ENCODE measurements around the gene MYH16.
A peak's percentile ranks its signal among the peaks of the same experiment; 100 is the strongest.
"Not testable (repeated sequence)": the region's sequence is repeated elsewhere in the genome, so short reads cannot be mapped to it uniquely, and the experiment has no call there.

Gene MYH16

GRCh38 chr7:99312316-99313203 is 39.9 kb downstream of the MYH16 start:
- Histone ChIP-seq H3K27ac (ENCODE audit: low read depth, low read length) (no peak overlapping the region), H3K9me3 (ENCODE audit: control insufficient read depth in 5 of 5, low read length in 5 of 5) (peaks cover 7 to 19% (median 9%) of the 10 kb centered on the region in 5 donors), H3K4me3 (ENCODE audit: low read depth in 1 of 5, low read length in 5 of 5) (peak overlapping the region in 1 of 5 donors; percentile 24), H3K36me3 (ENCODE audit: control insufficient read depth in 5 of 5, insufficient read depth in 5 of 5, low read length in 5 of 5) (no peaks in the 10 kb centered on the region), H3K4me1 (ENCODE audit: control insufficient read depth in 5 of 5, insufficient read depth in 5 of 5, low read length in 5 of 5) (peaks cover 0 to 9% (median 0%) of the 10 kb centered on the region in 5 donors), H3K27me3 (ENCODE audit: control insufficient read depth in 5 of 5, insufficient read depth in 4 of 5, low read length in 5 of 5) (no peaks in the 10 kb centered on the region), H3K9ac (ENCODE audit: low read length in 5 of 5) (peak overlapping the region in 1 of 5 donors; percentile 52)

GRCh38 chr7:99313204-99313573 is 40.5 kb downstream of the MYH16 start:
- peak overlapping the region in 1 of 5 donors; percentile 52 for H3K9ac ChIP-seq (ENCODE audit: low read length in 5 of 5)
- peaks cover 0 to 9% (median 0%) of the 10 kb centered on the region in 5 donors for H3K4me1 ChIP-seq (ENCODE audit: control insufficient read depth in 5 of 5, insufficient read depth in 5 of 5, low read length in 5 of 5)
- no peak overlapping the region for H3K27ac ChIP-seq (ENCODE audit: low read depth, low read length)
- H3K9me3 ChIP-seq (ENCODE audit: control insufficient read depth in 5 of 5, low read length in 5 of 5), result peaks cover 7 to 19% (median 9%) of the 10 kb centered on the region in 5 donors
- no peaks in the 10 kb centered on the region for H3K27me3 ChIP-seq (ENCODE audit: control insufficient read depth in 5 of 5, insufficient read depth in 4 of 5, low read length in 5 of 5)
- H3K36me3 ChIP-seq (ENCODE audit: control insufficient read depth in 5 of 5, insufficient read depth in 5 of 5, low read length in 5 of 5), result no peaks in the 10 kb centered on the region
- peak overlapping the region in 1 of 5 donors; percentile 24 for H3K4me3 ChIP-seq (ENCODE audit: low read depth in 1 of 5, low read length in 5 of 5)

GRCh38 chr7:99314504-99314903 is 41.9 kb downstream of the MYH16 start:
- Histone ChIP-seq H3K4me1 (ENCODE audit: control insufficient read depth in 5 of 5, insufficient read depth in 5 of 5, low read length in 5 of 5) (peaks cover 0 to 9% (median 0%) of the 10 kb centered on the region in 5 donors), H3K9me3 (ENCODE audit: control insufficient read depth in 5 of 5, low read length in 5 of 5) (peaks cover 7 to 12% (median 8%) of the 10 kb centered on the region in 5 donors), H3K9ac (ENCODE audit: low read length in 5 of 5) (no peak overlapping the region), H3K27ac (ENCODE audit: low read depth, low read length) (no peak overlapping the region), H3K27me3 (ENCODE audit: control insufficient read depth in 5 of 5, insufficient read depth in 4 of 5, low read length in 5 of 5) (no peaks in the 10 kb centered on the region), H3K36me3 (ENCODE audit: control insufficient read depth in 5 of 5, insufficient read depth in 5 of 5, low read length in 5 of 5) (no peaks in the 10 kb centered on the region), H3K4me3 (ENCODE audit: low read depth in 1 of 5, low read length in 5 of 5) (no peak overlapping the region)

GRCh38 chr7:99320371-99320770 is 47.7 kb downstream of the MYH16 start:
- Histone ChIP-seq H3K4me1 (ENCODE audit: control insufficient read depth in 5 of 5, insufficient read depth in 5 of 5, low read length in 5 of 5) (peaks cover 0 to 8% (median 7%) of the 10 kb centered on the region in 5 donors), H3K27me3 (ENCODE audit: control insufficient read depth in 5 of 5, insufficient read depth in 4 of 5, low read length in 5 of 5) (no peaks in the 10 kb centered on the region), H3K36me3 (ENCODE audit: control insufficient read depth in 5 of 5, insufficient read depth in 5 of 5, low read length in 5 of 5) (no peaks in the 10 kb centered on the region), H3K9ac (ENCODE audit: low read length in 5 of 5) (peak overlapping the region in 2 of 5 donors; percentile 23 to 39), H3K4me3 (ENCODE audit: low read depth in 1 of 5, low read length in 5 of 5) (no peak overlapping the region), H3K27ac (ENCODE audit: low read depth, low read length) (no peak overlapping the region), H3K9me3 (ENCODE audit: control insufficient read depth in 5 of 5, low read length in 5 of 5) (no peaks in the 10 kb centered on the region)

- H3K4me1 ChIP-seq (ENCODE audit: control insufficient read depth in 5 of 5, insufficient read depth in 5 of 5, low read length in 5 of 5), result peaks cover 4 to 27% (median 25%) of the 10 kb centered on the region in 5 donors
- H3K27me3 ChIP-seq (ENCODE audit: control insufficient read depth in 5 of 5, insufficient read depth in 4 of 5, low read length in 5 of 5); H3K36me3 ChIP-seq (ENCODE audit: control insufficient read depth in 5 of 5, insufficient read depth in 5 of 5, low read length in 5 of 5); H3K9ac ChIP-seq (ENCODE audit: low read length in 5 of 5); H3K4me3 ChIP-seq (ENCODE audit: low read depth in 1 of 5, low read length in 5 of 5); H3K9me3 ChIP-seq (ENCODE audit: control insufficient read depth in 5 of 5, low read length in 5 of 5); H3K27ac ChIP-seq (ENCODE audit: low read depth, low read length): not testable (repeated sequence)
Observed at GRCh38 chr7:99322659-99323058, 50.0 kb downstream of the MYH16 start.

- Histone ChIP-seq H3K36me3 (ENCODE audit: control insufficient read depth in 5 of 5, insufficient read depth in 5 of 5, low read length in 5 of 5) (no peaks in the 10 kb centered on the region), H3K27me3 (ENCODE audit: control insufficient read depth in 5 of 5, insufficient read depth in 4 of 5, low read length in 5 of 5) (no peaks in the 10 kb centered on the region), H3K4me1 (ENCODE audit: control insufficient read depth in 5 of 5, insufficient read depth in 5 of 5, low read length in 5 of 5) (peaks cover 4 to 33% (median 31%) of the 10 kb centered on the region in 5 donors), H3K4me3 (ENCODE audit: low read depth in 1 of 5, low read length in 5 of 5) (peak overlapping the region in 2 of 5 donors; percentile 95 to 99), H3K9me3 (ENCODE audit: control insufficient read depth in 5 of 5, low read length in 5 of 5) (no peaks in the 10 kb centered on the region), H3K27ac (ENCODE audit: low read depth, low read length) (no peak overlapping the region), H3K9ac (ENCODE audit: low read length in 5 of 5) (peak overlapping the region in 2 of 5 donors; percentile 88 to 98)
Observed at GRCh38 chr7:99324559-99324958, 51.9 kb downstream of the MYH16 start.

- H3K36me3 ChIP-seq (ENCODE audit: control insufficient read depth in 5 of 5, insufficient read depth in 5 of 5, low read length in 5 of 5), result no peaks in the 10 kb centered on the region
- H3K27me3 ChIP-seq (ENCODE audit: control insufficient read depth in 5 of 5, insufficient read depth in 4 of 5, low read length in 5 of 5), result no peaks in the 10 kb centered on the region
- H3K9me3 ChIP-seq (ENCODE audit: control insufficient read depth in 5 of 5, low read length in 5 of 5), result no peaks in the 10 kb centered on the region
- peaks cover 4 to 33% (median 31%) of the 10 kb centered on the region in 5 donors for H3K4me1 ChIP-seq (ENCODE audit: control insufficient read depth in 5 of 5, insufficient read depth in 5 of 5, low read length in 5 of 5)
- peak overlapping the region; percentile 66 to 98 (median 88) for H3K9ac ChIP-seq (ENCODE audit: low read length in 5 of 5)
- H3K27ac ChIP-seq (ENCODE audit: low read depth, low read length), result peak overlapping the region; percentile 72
- peak overlapping the region; percentile 80 to 99 (median 96) for H3K4me3 ChIP-seq (ENCODE audit: low read depth in 1 of 5, low read length in 5 of 5)
Observed at GRCh38 chr7:99325001-99325493, 52.4 kb downstream of the MYH16 start.

- no peaks in the 10 kb centered on the region for H3K27me3 ChIP-seq (ENCODE audit: control insufficient read depth in 5 of 5, insufficient read depth in 4 of 5, low read length in 5 of 5)
- no peaks in the 10 kb centered on the region for H3K36me3 ChIP-seq (ENCODE audit: control insufficient read depth in 5 of 5, insufficient read depth in 5 of 5, low read length in 5 of 5)
- peak within 1 kb of the TSS; percentile 95 to 99 (median 97) for H3K4me3 ChIP-seq (ENCODE audit: low read depth in 1 of 5, low read length in 5 of 5)
- no peaks in the 10 kb centered on the region for H3K9me3 ChIP-seq (ENCODE audit: control insufficient read depth in 5 of 5, low read length in 5 of 5)
- H3K4me1 ChIP-seq (ENCODE audit: control insufficient read depth in 5 of 5, insufficient read depth in 5 of 5, low read length in 5 of 5), result peaks cover 4 to 39% (median 31%) of the 10 kb centered on the region in 5 donors
- peak within 1 kb of the TSS; percentile 72 for H3K27ac ChIP-seq (ENCODE audit: low read depth, low read length)
- peak within 1 kb of the TSS; percentile 80 to 98 (median 88) for H3K9ac ChIP-seq (ENCODE audit: low read length in 5 of 5)
Observed at GRCh38 chr7:99325592-99326407, 53.2 kb downstream of the MYH16 start, which contains the start of gene ARPC1A. Gene ARPC1A, plus strand, starts transcription at chr7:99325898. Its CDS starts 7,456 bp downstream, at chr7:99333354.

GRCh38 chr7:99326408-99326782 is 53.8 kb downstream of the MYH16 start:
- peak overlapping the region; percentile 72 for H3K27ac ChIP-seq (ENCODE audit: low read depth, low read length)
- H3K9ac ChIP-seq (ENCODE audit: low read length in 5 of 5), result peak overlapping the region; percentile 80 to 98 (median 88)

More at GRCh38 chr7:99326408-99326782, 53.8 kb downstream of the MYH16 start:
- H3K9me3 ChIP-seq (ENCODE audit: control insufficient read depth in 5 of 5, low read length in 5 of 5), result no peaks in the 10 kb centered on the region
- peaks cover 4 to 39% (median 31%) of the 10 kb centered on the region in 5 donors for H3K4me1 ChIP-seq (ENCODE audit: control insufficient read depth in 5 of 5, insufficient read depth in 5 of 5, low read length in 5 of 5)
- no peaks in the 10 kb centered on the region for H3K36me3 ChIP-seq (ENCODE audit: control insufficient read depth in 5 of 5, insufficient read depth in 5 of 5, low read length in 5 of 5)
- H3K4me3 ChIP-seq (ENCODE audit: low read depth in 1 of 5, low read length in 5 of 5), result peak overlapping the region; percentile 95 to 99 (median 97)
- no peaks in the 10 kb centered on the region for H3K27me3 ChIP-seq (ENCODE audit: control insufficient read depth in 5 of 5, insufficient read depth in 4 of 5, low read length in 5 of 5)
